HL-60 (cell line): Measurements from ENCODE around the gene GEMIN4.

Source experiments
- DNase-seq, 2 experiments: peaks; one replicate each; pipeline ENCODE4 v3.0.0-alpha.2; 2010 to 2020; ENCODE audit warnings: low read depth in 1 of 2, low spot score in 1 of 2
- H3K27ac ChIP-seq: fragments of 250-450 bp; sonication (Bioruptor Pico); replicated peaks from 2 replicates; pipeline ENCODE4 v1.5.1; 2020; ENCODE audit warnings: mild to moderate bottlenecking, moderate library complexity
- H3K27me3 ChIP-seq: fragments of 250-450 bp; sonication (Bioruptor Pico); 2 replicates; pipeline ENCODE4 v1.5.1; 2021; ENCODE audit warnings: mild to moderate bottlenecking, moderate library complexity; ENCODE audit not compliant: insufficient read depth, poor library complexity, severe bottlenecking
- H3K4me3 ChIP-seq: replicated peaks from 2 replicates; pipeline ENCODE4 v1.5.1; 2011; ENCODE audit warnings: mild to moderate bottlenecking, control low read depth, low read length; ENCODE audit not compliant: insufficient read depth
- GABPA ChIP-seq: IDR thresholded peaks from 2 replicates; pipeline ENCODE4 v1.6.1; 2012; ENCODE audit warnings: low read depth
- POLR2AphosphoS5 ChIP-seq: IDR thresholded peaks from 2 replicates; pipeline ENCODE4 v1.6.1; 2012; ENCODE audit warnings: low read depth
- SPI1 ChIP-seq: IDR thresholded peaks from 2 replicates; pipeline ENCODE4 v1.6.1; 2012; ENCODE audit warnings: low read depth, mild to moderate bottlenecking, borderline replicate concordance
- TF ChIP-seq, protein P1 (sequence below): IDR thresholded peaks from 2 replicates; pipeline ENCODE4 v1.6.1; 2012; ENCODE audit warnings: low read depth; ENCODE audit not compliant: insufficient replicate concordance
- TF ChIP-seq, protein P2 (sequence below): IDR thresholded peaks from one replicate; pipeline ENCODE4 v1.5.1; 2011; ENCODE audit warnings: low read length, control low read depth, inconsistent platforms; ENCODE audit not compliant: insufficient read depth

Gene GEMIN4

DNA sequence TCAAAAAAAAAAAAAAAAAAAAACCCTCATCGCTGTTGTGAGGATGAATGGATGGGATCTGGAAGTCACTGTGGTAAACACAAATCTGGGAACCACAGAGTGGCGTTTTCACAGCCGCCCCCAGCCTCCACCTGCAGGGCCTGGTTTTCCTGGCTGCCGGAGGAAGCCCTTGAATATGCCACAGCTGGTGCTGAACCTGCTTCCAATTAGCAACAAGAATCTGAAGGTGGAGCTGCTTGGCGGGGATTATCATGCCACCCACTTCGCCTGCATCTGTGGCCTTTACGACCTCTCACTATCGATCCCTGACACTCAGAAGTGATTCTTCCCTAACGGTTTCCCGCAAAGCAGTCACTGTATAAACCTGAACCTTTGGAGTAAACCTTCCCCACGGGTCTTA is 46.2 kb upstream of the GEMIN4 start:
- DNase-seq, result no peak
- Histone ChIP-seq H3K27me3 (no peaks in the 10 kb centered on the region), H3K27ac (no peak overlapping the region), H3K4me3 (no peak overlapping the region)
- TF ChIP-seq, protein P1, sequence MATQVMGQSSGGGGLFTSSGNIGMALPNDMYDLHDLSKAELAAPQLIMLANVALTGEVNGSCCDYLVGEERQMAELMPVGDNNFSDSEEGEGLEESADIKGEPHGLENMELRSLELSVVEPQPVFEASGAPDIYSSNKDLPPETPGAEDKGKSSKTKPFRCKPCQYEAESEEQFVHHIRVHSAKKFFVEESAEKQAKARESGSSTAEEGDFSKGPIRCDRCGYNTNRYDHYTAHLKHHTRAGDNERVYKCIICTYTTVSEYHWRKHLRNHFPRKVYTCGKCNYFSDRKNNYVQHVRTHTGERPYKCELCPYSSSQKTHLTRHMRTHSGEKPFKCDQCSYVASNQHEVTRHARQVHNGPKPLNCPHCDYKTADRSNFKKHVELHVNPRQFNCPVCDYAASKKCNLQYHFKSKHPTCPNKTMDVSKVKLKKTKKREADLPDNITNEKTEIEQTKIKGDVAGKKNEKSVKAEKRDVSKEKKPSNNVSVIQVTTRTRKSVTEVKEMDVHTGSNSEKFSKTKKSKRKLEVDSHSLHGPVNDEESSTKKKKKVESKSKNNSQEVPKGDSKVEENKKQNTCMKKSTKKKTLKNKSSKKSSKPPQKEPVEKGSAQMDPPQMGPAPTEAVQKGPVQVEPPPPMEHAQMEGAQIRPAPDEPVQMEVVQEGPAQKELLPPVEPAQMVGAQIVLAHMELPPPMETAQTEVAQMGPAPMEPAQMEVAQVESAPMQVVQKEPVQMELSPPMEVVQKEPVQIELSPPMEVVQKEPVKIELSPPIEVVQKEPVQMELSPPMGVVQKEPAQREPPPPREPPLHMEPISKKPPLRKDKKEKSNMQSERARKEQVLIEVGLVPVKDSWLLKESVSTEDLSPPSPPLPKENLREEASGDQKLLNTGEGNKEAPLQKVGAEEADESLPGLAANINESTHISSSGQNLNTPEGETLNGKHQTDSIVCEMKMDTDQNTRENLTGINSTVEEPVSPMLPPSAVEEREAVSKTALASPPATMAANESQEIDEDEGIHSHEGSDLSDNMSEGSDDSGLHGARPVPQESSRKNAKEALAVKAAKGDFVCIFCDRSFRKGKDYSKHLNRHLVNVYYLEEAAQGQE, result no peak
- TF ChIP-seq SPI1, result no peak
- TF ChIP-seq GABPA, result no peak
- TF ChIP-seq, protein P2, sequence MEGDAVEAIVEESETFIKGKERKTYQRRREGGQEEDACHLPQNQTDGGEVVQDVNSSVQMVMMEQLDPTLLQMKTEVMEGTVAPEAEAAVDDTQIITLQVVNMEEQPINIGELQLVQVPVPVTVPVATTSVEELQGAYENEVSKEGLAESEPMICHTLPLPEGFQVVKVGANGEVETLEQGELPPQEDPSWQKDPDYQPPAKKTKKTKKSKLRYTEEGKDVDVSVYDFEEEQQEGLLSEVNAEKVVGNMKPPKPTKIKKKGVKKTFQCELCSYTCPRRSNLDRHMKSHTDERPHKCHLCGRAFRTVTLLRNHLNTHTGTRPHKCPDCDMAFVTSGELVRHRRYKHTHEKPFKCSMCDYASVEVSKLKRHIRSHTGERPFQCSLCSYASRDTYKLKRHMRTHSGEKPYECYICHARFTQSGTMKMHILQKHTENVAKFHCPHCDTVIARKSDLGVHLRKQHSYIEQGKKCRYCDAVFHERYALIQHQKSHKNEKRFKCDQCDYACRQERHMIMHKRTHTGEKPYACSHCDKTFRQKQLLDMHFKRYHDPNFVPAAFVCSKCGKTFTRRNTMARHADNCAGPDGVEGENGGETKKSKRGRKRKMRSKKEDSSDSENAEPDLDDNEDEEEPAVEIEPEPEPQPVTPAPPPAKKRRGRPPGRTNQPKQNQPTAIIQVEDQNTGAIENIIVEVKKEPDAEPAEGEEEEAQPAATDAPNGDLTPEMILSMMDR, result no peak
- TF ChIP-seq POLR2AphosphoS5, result no peak

DNA sequence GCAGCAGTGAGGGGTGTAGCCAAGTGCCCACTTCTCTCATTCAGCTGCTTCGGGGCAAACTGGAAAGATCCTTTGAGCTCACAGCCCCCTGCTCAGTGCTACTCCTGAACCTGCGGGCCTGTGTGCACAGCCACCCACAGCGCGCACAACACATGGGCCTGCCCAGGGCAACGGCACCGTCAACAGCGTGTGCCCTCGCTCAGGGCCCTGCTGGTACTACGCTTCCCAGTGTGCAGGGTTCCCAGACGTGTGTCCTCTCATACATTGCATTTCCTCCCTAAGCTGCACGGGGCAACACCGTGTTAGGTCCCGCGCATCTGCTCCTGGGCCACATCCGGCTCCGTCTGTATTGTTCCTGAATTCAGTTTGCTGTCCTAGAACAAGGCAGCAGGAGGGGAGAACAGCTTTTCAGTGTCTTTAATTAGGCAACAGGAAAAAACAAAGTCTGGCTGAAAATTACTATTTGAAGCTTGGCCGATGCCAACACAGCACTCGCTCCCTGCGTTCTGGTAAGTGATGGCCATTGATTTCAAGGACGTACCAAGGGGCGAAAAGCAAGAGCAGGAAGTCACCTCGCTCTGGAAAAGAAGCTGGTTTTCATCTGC is 45.3 kb upstream of the GEMIN4 start:
- DNase-seq, result no peak
- no peaks in the 10 kb centered on the region for H3K27me3 ChIP-seq
- H3K4me3 ChIP-seq, result no peak overlapping the region
- H3K27ac ChIP-seq, result no peak overlapping the region
- TF ChIP-seq SPI1, result no peak
- TF ChIP-seq, protein P1, result no peak
- no peak for TF ChIP-seq POLR2AphosphoS5
- TF ChIP-seq GABPA, result no peak
- TF ChIP-seq, protein P2, result no peak

DNA sequence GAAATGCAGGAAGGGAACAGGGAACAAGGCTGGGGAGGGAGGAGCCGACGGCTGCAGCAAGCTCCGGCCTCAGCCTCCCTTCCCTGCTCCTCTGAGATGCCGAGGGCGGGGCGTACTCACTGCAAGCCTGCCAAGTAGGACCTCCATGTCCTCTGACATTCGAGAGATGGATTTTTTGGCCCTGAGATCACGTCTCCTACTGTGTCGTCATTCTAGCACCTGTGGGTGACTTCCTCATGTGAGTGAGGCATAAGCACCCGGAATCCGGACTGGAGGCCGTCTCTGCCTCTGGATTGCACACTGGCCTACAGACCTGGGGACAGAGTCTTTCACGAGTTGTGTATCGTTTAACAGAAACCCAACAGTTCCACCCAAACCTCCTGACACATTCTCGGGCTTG is 44.5 kb upstream of the GEMIN4 start:
- no peak for DNase-seq
- Histone ChIP-seq H3K27me3 (no peaks in the 10 kb centered on the region), H3K27ac (no peak overlapping the region), H3K4me3 (no peak overlapping the region)
- TF ChIP-seq GABPA (no peak), SPI1 (no peak), POLR2AphosphoS5 (no peak)
- TF ChIP-seq, protein P2, result no peak
- TF ChIP-seq, protein P1, result no peak
